Measurements from ENCODE around the gene ATL1. TPM values are rescaled to one million over a fixed set of nuclear protein-coding genes. Genes with fewer than 3 reads are reported as not detected.
"Not testable (repeated sequence)": the region's sequence is repeated elsewhere in the genome, so short reads cannot be mapped to it uniquely, and the experiment has no call there.

ATL1 gene
- total RNA-seq, 1 donor from 2014 or later: 1.0 TPM

- ATAC-seq (no peak), DNase-seq (no peak)
- intact Hi-C loops (cut with micrococcal nuclease): loop anchor here (2.0 kb wide), 1 partner anchor 212 kb away; no protein-coding TSS in a partner anchor
These were observed 26.7 kb upstream of the ATL1 start for GRCh38 chr14:50533241-50533705.

DNA sequence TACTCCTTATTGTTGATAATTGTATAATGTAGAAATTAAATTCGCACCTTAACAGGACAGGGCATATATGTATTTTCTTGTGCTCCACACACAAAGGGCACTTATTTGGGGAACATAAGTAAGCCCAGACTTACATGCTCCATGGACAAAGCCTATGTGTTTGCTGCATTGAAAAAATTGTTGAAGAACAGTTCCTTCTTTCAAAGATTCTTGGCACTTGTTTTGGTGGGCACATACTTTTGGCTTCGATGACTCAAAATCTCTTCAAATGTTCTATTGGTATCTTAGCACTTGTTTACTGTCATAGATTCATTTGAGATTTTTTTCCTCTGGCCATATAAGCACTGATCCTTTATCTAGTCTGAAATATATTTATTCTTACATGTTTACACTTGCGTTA lies 26.1 kb upstream of the ATL1 start:
- intact Hi-C loops (cut with micrococcal nuclease): loop anchor here (2.0 kb wide), 1 partner anchor 213 kb away; no protein-coding TSS in a partner anchor
- no peak for ATAC-seq
- no peak for DNase-seq

GRCh38 chr14:50534416-50534815 lies 25.5 kb upstream of the ATL1 start:
- intact Hi-C loops (cut with micrococcal nuclease): no loop called here
- no peak for ATAC-seq
- no peak for DNase-seq

- ATAC-seq (no peak), DNase-seq (no peak)
- intact Hi-C loops (cut with micrococcal nuclease): no loop called here
These were observed 24.9 kb upstream of the ATL1 start for GRCh38 chr14:50534997-50535396.

DNA sequence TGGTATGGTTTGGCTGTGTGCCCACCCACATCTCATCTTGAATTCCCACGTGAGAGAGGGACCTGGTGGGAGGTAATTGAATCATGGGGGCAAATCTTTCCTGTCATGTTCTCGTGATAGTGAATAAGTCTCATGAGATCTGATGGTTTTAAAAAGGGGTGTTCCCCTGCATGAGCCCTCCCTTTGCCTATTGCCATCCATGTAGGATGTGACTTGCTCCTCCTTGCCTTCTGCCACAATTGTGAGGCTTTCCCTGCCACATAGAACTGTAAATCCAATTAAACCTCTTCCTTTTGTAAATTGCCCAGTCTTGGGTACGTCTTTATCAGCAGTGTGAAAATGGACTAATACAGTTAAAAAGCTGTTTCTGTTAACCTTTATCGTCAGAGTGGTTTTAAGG lies 21.9 kb upstream of the ATL1 start:
- DNase-seq; ATAC-seq; intact Hi-C loops (cut with micrococcal nuclease): not testable (repeated sequence)

DNA sequence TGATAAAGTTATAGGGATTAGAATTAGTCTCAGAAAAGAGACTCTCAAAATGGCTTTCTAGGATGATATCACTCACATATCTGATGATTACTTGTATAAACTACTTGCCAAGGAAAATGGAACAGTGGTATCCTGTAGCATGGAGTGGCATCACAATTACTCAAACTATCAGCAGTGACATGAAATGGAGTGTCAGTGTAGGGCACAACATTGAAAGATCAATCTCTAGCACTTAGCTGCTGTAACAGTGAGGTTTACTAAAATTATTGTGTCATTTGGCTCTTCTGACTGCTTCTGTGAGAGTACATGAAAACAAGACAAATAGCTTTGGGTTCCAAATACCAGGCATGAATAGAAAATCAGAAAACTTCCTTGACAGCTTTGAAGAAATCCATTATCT lies 20.9 kb upstream of the ATL1 start:
- DNase-seq: no peak
- intact Hi-C loops (cut with micrococcal nuclease): no loop called here
- no peak for ATAC-seq

GRCh38 chr14:50541159-50541567 lies 18.8 kb upstream of the ATL1 start:
- intact Hi-C loops (cut with micrococcal nuclease): no loop called here
- DNase-seq (no peak), ATAC-seq (no peak)

GRCh38 chr14:50542941-50543418 lies 17.0 kb upstream of the ATL1 start:
- intact Hi-C loops (cut with micrococcal nuclease): no loop called here
- DNase-seq: no peak
- peak; percentile 49 for ATAC-seq

- ATAC-seq (no peak), DNase-seq (no peak)
- intact Hi-C loops (cut with micrococcal nuclease): no loop called here
These were observed 15.0 kb upstream of the ATL1 start for GRCh38 chr14:50544911-50545310.

DNA sequence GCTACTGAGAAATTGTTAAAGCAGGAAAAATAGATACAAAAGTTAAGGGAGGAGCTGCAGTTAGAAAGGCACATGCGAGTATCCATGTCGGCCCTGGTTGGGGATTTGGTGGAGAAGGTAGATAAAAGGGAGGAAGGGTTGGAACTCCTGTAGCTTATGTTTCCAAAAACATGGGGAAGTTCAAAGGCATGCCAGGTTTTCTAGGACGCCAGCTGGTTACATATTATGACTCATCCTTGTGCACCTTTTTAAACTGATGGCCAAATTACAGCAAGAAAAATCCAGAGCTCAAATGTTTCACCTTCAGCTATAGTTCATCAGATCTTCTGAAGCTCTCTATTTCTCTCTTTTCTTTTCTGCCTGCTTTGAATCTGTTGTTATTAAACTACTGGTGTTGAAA lies 14.3 kb upstream of the ATL1 start:
- no peak for ATAC-seq
- intact Hi-C loops (cut with micrococcal nuclease): no loop called here
- DNase-seq: no peak

- DNase-seq (no peak), ATAC-seq (no peak)
- intact Hi-C loops (cut with micrococcal nuclease): no loop called here
These were observed 9.7 kb upstream of the ATL1 start for GRCh38 chr14:50550294-50550693.

DNA sequence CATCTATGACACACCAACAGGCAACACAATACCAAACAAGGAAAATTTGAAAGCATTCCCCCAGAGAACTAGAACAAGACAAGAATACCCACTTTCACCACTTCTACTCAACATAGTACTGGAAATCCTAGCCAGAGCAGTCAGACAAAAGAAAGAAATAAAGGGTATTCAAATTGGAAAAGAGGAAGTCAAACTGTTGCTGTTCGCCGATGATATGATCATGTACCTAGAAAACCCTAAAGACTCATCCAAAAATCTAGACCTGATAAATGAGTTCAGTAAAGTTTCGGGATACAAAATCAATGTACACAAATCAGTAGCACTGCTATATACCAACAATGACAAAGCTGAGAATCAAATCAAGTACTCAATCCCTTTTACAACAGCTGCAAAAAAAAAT lies 8.1 kb upstream of the ATL1 start:
- intact Hi-C loops (cut with micrococcal nuclease): no loop called here
- no peak for ATAC-seq

GRCh38 chr14:50552796-50553195 lies 7.1 kb upstream of the ATL1 start:
- DNase-seq; intact Hi-C loops (cut with micrococcal nuclease); ATAC-seq: not testable (repeated sequence)

More for the DNA sequence above, 8.1 kb upstream of the ATL1 start:
- no peak for DNase-seq

DNA sequence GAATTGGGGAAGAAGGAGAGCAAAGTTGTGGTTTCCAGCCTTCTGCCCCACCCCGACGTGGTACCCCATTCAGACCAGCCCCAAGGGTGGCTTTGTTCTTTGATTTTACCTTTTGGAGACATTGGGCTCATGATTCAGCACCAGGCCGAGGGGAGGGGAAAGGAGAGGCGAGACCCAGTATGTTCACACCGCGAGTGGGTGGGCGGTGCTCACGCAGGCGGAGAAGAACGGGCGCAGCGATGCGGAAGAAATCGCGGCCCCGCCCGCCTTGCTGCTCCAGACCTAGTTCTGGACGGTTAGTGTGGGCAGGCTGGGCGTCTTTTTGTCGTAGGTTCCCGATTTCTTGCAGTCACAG lies 963 bp downstream of the ATL1 start:
- intact Hi-C loops (cut with micrococcal nuclease): no loop called here
- DNase-seq (peak; percentile 91), ATAC-seq (peak; percentile 92)

GRCh38 chr14:50562841-50563240 lies 2.9 kb downstream of the ATL1 start:
- intact Hi-C loops (cut with micrococcal nuclease): no loop called here
- ATAC-seq: no peak

GRCh38 chr14:50569714-50570274 lies 9.8 kb downstream of the ATL1 start:
- intact Hi-C loops (cut with micrococcal nuclease): no loop called here
- DNase-seq (no peak), ATAC-seq (no peak)

More at GRCh38 chr14:50562841-50563240, 2.9 kb downstream of the ATL1 start:
- DNase-seq: no peak

DNA sequence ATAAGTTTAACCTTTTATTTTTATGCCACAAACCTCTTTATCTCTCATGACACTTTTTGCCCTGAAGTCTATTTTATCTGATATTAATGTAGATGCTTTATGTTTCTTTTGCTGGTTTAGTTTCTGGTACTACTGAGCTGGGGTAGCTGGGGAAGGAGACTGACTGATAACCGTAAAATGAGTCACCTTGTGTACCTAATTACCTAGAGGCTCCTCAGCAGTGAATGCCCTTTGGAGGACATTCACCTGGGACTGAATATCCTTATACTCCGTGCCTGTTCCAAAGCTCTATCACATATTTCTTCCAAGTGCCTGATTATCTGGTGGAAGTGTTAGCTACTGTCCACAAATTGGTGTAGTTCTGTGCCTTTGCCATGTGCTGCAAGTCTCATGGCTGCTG lies 13.9 kb downstream of the ATL1 start:
- no peak for ATAC-seq
- DNase-seq: no peak
- intact Hi-C loops (cut with micrococcal nuclease): no loop called here

DNA sequence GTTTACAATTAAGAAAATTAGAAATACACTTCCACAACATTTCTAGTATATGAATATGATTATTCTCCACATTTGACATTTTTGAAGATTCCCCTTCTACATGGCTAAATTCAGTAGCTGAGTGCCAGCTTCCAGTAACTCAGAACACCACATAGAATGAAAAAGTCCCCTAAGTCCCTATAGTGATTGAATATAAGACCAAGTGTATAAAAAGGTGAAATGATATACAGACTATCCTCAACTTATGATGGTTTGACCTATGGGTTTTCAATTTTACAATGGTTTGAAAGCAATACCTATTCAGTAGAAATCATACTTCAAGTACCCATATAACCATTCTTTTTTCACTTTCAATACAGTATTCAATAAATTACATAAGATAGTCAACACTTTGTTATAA lies 15.8 kb downstream of the ATL1 start:
- ATAC-seq (no peak), DNase-seq (no peak)
- intact Hi-C loops (cut with micrococcal nuclease): no loop called here

GRCh38 chr14:50577982-50578381 lies 18.0 kb downstream of the ATL1 start:
- ATAC-seq: no peak
- DNase-seq: no peak
- intact Hi-C loops (cut with micrococcal nuclease): no loop called here

- intact Hi-C loops (cut with micrococcal nuclease): no loop called here
- ATAC-seq (no peak), DNase-seq (no peak)
These were observed 18.5 kb downstream of the ATL1 start for GRCh38 chr14:50578433-50578832.

GRCh38 chr14:50590464-50590863 lies 30.5 kb downstream of the ATL1 start:
- intact Hi-C loops (cut with micrococcal nuclease): no loop called here
- no peak for ATAC-seq
- DNase-seq: no peak
